Effector CD8-positive, alpha-beta T cell (primary cell): ENCODE data around the gene AFF1.

Experiments used
- DNase-seq: peaks from one replicate; lab custom pipeline; 2025; lab: John Stamatoyannopoulos, UW

Gene AFF1

DNA sequence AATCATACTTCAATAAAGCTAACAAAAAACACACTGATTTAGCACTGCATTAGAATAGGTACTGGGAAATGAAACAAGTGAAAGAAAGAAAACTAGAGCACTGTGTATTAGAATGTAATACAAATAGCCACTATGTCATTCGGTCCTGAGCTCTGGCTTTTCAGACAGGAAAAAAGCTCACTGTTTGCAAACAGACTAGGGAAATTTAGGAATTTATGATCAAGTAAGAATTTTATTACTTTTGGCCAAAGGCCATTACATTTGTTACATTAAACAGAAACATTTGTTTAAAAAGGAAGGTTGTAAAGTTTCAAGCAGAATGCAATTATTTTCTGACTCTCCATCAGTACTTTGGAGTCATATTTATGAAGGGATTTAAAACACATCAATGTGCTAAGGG is 216.9 kb downstream of the AFF1 start:
- DNase-seq, result no peak

DNA sequence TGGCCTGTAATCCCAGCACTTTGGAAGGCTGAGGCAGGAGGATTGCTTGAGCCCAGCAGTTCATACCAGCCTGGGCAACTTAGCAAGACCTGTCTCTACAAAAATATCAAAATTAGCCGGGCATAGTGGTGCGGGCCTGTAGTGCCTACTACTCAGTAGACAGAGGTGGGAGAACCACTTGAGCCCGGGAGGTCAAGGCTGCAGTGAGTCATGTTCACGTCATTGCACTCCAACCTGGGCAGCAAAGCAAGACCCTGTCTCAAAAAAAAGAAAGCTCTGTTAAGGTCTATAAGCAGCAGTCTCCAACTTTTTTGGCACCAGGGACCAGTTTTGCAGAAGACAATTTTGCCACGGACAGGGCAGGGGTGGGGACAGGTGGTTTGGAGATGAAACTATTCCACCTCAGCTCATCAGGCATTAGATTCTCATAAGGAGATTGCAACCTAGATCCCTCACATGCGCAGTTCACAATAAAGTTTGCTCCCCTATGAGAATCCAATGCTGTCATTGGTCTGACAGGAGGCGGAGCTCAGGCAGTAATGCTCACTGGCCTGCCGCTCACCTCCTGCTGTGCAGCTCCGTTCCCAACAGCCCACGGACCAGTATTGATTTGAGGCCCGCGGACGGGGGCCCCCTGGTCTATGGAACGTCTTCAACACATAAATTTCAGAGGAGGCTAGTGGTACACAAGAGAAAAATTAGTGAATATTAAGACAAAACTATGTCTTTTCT is 217.7 kb downstream of the AFF1 start:
- no peak for DNase-seq

DNA sequence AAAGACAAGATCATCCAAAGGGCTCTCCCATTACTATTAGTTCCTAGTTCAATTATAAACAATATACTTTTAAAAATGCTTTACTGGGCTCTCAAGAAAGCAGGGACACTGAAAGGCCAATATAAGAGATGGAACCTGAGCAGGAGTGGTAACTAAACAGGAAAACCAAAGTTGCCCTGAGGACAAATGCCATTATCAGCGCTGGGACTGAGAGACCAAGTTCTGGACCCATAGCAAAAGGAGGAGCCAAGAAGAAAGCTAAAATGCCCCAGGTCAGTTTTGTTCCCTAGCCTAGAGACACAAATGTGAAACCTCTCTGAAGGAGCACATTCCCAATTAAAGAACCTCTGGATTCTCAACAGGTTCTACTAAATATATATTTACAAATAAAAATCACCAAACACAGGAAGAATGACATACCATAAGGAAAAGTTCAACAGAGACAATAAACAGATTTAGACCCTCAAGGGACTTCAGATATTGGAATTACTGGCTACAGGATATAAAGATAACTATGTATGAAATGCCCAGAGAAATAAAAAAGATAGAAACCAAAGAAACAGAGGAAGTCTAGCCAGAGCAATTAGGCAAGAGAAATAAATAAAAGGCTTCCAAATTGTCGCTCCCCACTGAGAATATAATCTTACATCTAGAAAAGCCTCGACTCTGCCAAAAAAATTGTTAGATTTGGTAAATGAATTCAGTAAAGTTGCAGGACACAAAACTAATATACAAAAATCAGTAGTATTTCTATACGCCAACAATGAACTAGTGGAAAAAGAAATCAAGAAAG is 218.5 kb downstream of the AFF1 start:
- DNase-seq, result no peak

DNA sequence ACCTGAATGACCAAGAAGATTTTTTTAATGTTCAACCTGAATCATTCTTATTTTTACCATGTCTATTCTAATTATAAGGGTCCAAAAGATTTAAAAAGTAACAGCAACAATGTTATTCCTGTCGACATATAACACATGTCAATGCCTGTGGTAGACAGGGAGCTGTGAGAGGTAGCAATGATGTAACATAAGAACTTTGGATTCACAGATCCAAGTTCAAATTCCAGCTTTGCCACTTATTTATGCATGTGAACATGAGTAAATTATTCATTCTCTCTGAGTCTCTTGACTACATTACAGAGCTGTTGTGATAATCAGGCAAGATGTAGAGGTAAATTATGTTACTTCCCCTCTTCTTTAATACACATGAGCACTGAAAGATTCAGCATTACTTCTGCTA is 231.1 kb downstream of the AFF1 start:
- DNase-seq, result no peak

DNA sequence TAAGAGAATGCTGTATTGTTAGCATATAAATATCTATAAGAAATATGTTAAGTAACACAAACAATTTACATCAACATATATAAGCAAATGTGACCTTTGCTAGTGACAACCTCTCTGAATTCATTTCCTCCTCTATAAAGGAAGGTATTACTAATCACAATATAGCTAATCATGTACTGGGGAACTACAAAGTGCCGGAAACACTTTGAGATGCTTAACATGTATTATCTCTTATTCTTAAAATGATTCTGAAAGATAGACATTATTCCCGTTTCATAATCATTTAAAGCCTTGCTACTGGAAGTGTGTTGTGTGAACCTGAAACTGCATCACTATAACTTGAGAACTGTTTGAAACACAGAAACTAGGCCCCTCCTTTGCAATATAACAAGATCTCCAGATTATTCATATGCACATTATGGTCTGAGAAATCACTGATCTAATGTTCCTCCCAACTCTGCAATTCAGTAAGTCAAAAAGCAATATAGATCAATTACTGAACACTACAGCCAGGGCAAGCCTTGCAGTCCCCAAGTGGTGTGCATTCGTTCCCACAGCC is 231.6 kb downstream of the AFF1 start:
- no peak for DNase-seq

DNA sequence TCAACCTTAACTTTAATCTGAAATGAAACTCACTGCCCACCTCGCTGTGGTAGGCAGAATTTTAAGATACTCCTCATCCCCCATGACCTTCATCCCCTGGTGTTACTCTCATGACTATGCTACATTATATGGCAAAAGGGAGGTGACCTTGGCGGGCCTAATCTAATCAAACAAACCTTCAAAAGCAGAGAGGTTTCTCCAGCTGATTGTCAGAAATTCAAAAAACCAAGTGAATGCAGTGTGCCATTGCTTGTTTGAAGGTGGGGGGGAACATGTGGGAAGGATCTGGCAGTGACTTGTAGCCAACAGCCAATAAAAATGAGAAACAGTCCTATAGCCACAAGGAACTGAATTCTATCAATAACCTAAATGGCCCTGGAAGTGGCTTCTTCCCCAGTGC is 237.1 kb downstream of the AFF1 start:
- DNase-seq, result no peak

DNA sequence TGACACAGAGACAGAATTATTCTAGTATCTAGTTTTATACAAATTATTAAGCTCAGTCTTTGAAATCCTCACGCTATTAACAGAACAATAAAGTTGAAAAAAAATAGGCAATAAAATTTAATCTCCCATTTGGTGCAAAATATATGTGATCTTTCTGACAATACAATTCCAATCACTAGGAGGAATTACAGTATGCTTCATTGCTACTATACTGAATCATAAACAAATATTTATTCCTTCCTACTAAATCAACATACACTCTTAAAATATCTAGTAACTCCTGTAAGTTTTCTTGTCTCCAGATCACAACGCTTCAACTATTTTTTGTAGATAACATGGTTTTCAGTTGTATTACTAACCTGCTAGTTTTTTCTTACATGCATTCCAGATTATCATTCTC is 239.9 kb downstream of the AFF1 start:
- no peak for DNase-seq

DNA sequence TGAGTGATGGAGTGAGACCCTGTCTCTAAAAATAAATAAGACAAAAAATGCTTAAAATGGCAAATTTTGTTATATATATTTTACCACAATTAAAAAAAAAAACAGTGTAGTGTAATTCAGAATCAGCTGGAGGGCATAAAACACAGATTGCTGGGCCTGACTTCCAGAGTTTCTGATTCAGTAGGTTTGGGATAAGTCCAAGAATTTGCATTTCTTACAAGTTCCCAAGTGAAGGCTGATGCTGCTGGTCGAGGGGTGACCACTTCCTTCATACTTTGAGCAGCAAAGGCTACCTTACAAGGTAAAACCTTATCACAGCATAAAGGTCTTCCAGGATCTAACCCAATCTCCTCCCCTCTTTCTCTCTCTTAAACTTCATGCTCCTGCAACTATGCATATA is 244.9 kb downstream of the AFF1 start:
- no peak for DNase-seq

DNA sequence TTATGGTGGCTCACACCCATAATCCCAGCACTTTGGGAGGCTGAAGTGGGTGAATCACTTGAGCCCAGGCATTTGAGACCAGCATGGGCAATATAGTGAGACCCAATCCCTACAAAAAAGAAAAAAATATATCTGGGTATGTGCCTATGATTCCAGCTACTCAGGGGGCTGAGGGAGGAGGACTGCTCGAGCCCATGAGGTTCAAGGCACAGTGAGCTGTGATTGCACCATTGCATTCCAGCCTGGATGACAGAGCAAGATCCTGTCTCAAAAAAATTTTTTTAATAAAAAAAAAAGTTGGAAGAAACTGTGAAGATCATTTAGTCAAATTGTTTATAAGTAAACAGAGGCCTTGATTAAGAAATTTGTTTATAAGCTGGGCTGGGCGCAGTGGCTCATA is 246.0 kb downstream of the AFF1 start:
- DNase-seq, result no peak

DNA sequence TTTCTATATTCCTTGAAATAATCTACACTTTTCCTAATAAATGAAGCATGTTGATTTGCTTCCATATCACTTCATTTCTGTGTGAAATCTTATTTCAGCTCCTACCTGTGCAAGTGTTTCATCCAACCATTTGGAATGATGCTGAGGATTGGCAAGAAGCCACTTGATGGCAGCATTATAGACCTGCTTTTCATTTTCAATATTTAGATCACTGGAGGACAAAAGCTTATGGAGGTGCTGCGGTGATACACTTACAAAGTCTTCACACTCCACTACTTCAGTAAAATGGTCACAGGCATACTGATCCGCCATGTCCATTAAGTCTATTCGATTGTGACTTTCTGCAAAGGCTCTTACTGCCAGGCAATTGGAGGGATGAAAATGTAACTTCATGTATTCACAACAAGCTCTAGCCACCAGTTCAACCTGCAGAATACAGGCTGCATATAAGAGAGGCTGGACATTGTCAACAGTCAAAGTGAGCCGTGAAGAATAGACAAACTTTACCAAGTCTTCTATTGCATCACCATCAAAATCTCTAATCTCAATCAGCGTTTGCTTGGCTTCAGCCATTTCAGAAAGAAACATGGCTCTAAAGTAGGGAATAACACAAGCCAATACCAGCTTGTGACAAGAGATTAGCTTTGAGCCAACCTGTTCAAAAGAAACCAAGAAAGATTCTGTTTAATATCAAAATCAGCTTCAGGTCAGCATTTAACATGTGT is 250.5 kb downstream of the AFF1 start:
- DNase-seq, result no peak

DNA sequence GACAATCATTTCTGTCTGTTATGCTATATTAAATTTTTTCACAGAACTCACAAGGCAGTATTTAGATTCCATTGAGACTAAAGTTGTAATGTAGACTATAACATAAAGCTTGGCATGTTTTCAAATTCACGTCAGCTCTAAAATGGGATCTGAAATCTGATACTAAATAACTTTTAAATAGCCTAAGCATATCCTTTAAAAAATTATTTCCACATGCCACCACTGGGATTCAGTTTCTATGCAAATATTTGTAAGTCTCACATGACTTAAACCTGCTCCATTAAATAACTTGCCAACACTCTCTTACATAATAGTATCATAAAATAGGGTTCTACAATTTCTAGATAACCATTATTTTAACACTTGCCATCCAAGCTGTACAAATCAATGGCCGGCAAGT is 253.2 kb downstream of the AFF1 start:
- DNase-seq, result no peak

DNA sequence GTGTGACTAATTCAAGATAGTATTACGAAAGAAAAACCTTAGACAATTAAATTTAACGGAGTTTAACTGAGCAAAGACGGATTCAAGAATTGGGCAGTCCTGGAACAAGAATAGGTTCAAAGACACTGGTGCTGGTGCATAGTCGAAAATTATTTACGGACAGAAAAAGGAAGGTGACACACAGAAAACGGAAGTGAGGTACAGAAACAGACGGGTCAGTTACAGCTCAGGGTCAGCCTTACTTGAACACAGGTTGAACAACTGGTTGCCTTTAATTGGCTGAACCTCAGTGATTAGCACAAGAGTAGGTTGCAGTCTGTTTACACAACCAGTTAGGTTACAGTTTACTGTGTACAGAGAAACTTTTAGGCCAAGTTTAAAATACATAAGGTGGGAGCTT is 254.1 kb downstream of the AFF1 start:
- no peak for DNase-seq
